Left hindlimb (tissue), 1 donor: ENCODE data around the gene ALPI.
"Not testable (repeated sequence)": the region's sequence is repeated elsewhere in the genome, so short reads cannot be mapped to it uniquely, and the experiment has no call there.

ENCODE experiments used
- DNase-seq: peaks from one replicate; pipeline ENCODE4 v3.0.0-alpha.2; 2018

Gene ALPI

DNA sequence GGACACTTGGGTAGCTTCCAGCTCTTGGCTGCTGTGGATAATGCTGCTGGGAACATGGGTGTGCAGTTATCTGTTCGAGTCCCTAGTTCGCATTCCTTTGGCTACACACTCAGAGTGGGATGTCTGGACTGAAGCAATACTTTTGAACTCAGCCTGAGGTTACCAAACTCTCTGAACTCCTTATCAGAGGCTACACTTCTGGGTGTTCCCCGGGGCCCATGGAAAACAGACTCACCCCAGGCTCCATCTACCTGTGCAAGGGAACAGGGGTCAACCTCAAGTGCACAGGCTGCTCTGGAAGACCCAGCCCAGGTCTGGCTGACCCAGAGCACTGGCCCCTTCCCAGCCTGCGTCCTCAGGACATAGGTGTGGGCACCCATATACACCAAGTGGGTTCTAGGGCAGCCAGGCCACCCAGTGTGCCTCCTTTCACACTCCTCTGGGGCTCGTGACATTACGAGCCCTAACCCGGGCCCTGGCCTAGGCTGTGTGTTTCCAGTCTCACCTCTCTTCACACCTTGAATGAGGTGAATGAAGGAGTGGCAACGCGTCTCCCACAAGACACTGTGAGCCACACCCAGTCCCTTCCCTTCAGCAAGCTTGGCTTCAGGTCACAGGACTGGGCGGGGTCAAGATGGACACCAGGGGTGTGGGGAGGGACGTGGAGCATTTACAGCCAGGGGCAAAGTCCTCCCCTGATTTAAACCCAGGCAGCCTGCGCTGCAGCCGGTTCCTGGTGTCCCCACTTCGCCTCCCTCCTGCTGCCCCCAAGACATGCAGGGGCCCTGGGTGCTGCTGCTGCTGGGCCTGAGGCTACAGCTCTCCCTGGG, at the start of gene ALPI:
ALPI (plus strand) TSS at position 728 of the 830 bp plus-strand sequence; CDS start at position 775, 47 bp downstream.
- DNase-seq, result no peak

DNA sequence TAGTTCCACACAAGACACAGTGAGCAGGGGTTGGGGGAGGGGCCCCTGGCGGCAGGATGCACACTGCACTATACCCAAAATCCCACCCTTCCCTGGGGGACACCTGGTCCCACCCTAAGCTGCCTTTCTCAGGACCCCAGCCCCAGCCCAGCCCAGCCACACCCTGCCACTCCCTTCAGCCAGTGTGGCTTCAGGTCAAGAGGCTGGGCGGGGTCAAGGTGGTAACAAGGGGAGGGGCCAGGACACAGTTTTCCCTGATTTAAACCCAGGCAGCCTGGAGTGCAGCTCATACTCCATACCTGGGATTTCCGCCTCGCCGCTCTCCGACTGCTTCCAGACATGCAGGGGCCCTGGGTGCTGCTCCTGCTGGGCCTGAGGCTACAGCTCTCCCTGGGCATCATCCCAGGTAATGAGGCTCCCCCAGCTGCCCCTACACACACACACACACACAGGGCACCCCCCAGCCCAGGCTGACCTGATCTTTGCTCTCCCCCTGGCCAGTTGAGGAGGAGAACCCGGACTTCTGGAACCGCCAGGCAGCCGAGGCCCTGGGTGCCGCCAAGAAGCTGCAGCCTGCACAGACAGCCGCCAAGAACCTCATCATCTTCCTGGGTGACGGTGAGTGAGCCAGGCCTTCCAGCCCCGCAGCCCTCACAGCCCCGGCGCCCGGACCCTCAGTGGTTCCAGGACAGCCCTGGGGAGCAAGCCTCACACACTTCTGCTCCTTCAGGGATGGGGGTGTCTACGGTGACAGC, 49.2 kb upstream of the ALPI start, which contains the start of gene ALPG:
ALPG (plus strand) TSS at position 289 of the 755 bp plus-strand sequence; CDS start at position 340, 51 bp downstream.
- no peak for DNase-seq

DNA sequence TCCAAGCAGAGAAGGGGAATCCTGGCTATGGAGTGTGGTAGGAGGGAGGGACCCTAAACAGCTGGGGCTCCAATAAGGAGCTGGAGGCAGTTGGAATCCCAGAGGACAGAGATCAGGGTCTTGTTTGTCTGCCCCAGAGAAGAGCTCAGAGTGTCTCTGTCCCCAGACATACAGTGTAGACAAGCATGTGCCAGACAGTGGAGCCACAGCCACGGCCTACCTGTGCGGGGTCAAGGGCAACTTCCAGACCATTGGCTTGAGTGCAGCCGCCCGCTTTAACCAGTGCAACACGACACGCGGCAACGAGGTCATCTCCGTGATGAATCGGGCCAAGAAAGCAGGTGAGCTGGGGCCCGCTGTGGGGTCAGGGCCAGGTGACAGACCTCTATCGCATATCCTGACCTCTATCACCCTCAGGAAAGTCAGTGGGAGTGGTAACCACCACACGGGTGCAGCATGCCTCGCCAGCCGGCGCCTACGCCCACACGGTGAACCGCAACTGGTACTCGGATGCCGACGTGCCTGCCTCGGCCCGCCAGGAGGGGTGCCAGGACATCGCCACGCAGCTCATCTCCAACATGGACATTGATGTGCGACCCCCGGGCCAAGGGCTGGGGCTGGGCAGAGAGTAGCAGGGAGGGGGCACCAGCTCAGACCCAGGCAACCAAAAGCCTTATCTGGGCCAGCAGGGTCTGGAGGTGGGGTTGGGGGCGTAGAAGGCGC, 48.4 kb upstream of the ALPI start:
- DNase-seq, result not testable (repeated sequence)

DNA sequence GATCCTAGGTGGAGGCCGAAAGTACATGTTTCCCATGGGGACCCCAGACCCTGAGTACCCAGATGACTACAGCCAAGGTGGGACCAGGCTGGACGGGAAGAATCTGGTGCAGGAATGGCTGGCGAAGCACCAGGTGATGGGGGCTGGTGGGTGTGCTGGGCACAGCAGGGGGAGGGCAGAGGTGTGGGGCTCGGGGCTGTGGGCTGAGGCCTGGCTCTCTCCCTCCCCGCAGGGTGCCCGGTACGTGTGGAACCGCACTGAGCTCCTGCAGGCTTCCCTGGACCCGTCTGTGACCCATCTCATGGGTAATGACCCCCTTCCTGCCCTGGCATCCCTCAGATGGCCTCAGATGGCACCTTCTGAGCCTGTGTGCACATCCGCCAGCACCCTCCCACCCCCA, 47.7 kb upstream of the ALPI start:
- DNase-seq, result not testable (repeated sequence)

DNA sequence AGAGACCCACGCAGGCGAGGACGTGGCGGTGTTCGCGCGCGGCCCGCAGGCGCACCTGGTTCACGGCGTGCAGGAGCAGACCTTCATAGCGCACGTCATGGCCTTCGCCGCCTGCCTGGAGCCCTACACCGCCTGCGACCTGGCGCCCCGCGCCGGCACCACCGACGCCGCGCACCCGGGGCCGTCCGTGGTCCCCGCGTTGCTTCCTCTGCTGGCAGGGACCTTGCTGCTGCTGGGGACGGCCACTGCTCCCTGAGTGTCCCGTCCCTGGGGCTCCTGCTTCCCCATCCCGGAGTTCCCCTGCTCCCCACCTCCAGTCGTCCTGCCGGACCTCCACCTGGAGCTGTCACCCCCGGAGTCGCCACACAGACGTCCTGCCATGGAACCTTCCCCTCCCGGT, 46.3 kb upstream of the ALPI start:
- not testable (repeated sequence) for DNase-seq

DNA sequence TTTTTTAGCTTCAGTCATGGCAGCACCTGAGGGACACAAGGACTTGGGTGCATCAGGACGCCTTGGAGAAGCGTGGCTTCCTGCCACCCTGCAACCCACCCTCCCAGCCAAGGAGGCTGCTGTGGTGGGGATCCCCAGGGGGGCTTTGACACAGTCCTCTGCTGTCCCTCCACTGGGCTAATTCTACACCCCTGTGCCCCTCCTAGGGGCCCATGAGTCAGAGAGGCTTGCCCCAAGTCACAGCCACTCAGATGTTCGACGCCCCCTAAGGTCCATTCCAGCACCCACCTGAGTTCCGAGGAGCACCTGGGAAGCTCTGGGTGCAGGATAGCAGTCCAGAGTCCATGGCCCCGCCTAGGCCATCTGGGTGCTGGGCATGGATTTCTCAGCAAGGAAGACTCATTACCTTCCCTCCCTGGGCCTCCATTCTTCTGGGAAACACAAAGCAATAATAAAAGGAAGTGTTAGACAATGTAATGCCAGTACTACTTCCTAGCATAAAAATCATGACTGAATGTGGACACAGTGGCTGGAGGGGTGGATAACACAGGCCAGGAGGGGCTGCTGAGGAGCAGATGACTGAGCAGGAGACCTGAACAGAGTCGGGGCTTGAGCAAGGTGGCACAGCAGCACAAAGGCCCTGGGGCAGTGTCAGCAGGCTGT, 45.6 kb upstream of the ALPI start:
- DNase-seq, result no peak

DNA sequence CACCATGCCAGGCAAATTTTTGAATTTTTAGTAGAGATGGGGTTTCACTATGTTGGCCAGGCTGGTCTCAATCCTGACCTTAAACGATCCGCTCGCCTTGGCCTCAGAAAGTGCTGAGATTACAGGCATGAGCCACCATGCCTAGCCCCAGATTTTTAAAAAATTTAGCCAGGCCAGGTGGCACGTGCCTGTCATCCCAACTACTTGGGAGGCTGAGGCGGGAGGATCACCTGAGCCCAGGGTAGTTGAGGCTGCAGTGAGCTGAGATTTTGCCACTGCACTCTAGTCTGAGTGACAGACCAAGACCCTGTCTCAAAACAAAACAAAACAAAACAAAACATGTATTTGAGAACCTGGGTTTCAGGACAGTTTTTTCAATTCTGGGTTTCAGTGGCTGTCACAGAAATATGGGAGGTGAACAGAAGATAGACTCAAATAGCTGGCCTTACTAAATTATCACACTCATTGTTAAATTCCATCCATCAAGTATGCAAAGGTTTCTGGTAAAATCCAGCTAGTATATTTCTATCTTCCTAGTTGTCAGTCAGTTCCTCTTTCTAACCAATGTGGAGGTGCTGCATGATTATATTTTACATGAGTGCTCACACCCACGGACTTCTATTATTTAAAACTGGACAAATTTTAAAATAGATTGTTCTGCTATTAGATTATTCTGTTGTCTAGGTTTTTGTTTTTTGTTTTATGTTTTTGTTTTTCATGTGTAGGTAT, 43.9 kb upstream of the ALPI start:
- DNase-seq, result no peak

DNA sequence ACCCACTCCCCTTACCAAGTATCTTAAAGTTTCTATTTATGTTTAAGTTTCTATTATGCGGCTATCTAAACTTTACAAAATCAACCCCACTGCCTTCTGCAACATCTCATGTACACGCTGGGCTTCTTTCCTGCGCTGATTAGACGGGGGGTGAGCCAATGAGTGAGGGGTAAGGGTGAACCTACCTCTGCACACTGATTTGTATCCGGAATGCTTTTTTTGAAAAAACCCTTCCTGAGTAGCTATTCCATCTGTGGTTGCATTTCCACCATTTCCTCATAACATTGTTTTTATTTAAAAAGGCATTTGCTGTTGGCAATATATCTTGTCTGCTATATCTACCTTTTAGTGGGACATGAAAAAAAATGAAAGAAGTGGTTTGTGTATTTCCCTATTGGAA, 43.0 kb upstream of the ALPI start:
- DNase-seq, result no peak

DNA sequence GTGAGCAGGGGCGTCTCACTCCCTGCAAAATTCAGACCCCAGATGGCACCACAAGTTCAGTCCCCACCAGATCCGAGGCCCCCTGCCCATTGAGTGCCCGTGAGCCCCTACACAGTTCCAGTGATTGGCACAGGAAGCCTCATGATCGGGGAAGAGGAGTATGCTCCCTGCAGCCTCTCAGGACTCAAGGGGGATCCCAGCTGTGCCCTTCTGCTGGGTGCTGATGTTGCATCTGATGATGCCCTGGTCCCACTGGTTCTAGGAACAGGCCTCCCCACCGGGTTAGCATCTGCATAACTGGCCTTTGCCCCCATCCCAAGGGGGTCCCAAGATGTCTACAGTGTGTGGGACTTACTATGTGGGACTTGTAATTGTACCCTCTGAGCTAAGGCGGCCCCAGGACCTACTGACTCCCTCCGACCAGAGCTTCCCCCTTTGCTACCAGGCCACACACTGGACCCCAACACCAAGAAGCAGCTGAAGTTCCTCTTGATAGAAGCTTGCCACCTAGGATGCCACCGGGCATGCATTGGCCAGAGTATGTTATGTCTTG, 40.7 kb upstream of the ALPI start:
- DNase-seq, result no peak

DNA sequence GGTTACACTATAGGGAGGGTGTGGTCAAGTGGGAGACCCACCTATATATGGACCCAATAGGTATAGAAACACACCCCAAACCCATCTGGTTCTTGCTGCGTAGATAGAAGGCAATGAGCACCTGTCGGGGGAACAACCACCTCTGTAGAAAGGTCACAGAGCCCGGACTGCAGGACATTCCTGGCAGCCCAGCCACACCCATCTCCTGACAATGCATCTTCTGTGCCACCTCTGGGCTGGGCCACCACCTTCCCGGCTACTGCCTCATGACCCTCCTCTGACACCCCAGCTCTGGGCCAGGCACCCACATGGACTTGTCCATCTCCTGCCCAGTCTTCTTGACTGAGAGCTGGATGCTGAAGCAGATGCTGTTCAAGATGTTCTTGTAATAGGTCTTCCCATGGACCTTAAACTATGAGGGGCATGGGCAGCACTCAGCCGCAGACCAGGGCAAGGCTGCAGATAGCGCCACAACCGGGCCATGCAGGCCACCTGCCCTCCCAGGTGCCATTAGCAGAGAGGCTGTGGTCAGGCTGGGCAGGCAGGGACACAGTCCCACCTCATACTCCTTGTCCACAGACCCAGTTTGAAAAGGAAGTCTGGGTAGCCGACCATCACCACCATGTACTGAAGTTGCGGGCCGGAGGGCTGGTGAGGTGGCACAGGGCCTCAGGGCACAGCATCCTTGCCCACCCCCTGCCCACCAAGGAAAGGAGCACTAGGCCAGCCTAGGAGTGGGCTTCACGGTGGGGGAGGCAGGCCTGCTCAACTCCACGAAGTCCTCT, 40.0 kb upstream of the ALPI start:
- no peak for DNase-seq

DNA sequence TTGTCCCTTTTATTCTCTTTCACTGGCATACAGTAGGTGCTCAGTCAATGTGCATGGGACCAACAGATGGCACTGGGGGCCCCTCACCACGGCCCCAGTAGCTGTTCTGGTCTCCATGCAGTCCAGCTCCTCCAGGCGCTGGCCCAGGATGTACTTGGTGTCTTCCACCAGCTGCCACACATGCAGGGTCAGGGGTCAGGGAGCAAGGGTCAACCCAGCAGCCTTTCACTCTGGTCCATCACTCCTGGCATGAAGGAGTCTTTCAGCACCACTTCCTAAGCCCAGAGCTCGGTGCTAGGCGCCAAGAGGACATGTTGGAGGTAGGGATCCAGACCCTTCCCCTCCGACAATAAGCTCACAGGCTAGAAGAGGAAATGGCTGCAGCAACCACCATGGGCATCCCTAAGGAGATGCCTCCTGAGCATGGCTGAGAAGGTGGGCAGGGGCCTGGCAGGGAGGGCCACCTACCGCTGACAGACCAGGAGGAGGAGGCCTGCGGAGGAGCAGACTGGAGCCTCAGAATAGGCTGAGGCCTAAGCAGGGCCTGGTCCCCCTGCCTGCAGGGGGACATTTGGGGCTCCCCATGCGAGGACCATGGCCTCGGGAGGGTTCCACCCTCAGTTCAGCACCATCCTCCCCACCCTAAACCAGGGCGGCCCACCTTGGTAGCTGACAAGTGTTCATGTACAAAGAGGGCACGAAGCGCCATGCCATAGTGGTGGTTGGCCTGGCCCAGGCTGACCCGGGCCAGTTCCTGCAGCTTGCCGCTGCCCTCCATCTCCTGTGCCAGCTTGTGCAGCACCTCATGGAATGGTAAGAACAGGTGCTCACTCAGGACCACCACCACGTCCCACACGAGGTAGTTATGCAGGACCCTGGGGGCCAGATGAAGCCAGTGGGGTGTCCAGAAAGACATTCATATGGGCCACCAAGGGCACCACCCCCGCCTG, 39.2 kb upstream of the ALPI start:
- no peak for DNase-seq

DNA sequence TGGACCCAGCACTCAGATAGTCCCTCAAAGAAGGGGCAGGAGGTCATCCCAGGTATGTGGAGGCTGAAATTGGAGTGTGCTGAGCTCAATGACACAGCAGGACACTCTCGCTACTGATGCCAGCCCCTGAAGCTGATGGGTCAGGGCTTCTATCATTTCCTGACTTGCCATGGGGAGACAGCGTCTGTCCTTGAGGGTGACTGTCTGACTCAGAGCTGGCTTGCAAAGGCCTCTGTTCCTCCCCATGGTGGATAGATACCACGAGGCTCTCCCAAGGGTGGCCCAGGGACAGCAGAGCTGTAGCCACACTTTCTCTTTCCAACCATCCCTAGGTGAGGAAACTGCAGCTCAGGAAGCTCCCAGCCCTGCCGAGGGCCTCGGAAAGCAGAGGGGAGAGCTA, 38.5 kb upstream of the ALPI start:
- no peak for DNase-seq

DNA sequence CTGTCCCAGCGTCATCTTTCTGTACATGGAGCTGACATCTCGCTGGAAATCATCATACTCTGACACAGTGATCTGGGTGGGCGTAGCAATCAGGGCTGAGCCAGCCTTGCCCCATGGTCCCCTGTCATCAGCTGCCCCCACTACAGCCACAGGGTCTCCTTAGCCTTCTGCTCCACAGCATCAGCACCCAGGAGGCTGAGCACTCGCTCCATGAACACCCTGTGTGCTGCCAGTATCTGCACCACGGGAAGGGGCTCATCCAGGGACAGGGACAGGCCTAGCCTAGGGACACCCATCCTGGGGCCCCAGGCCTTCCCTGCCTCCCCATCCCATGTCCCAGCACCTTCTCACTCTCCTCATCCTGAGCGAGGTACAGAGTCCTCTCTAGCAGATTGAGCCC, 37.9 kb upstream of the ALPI start:
- no peak for DNase-seq

DNA sequence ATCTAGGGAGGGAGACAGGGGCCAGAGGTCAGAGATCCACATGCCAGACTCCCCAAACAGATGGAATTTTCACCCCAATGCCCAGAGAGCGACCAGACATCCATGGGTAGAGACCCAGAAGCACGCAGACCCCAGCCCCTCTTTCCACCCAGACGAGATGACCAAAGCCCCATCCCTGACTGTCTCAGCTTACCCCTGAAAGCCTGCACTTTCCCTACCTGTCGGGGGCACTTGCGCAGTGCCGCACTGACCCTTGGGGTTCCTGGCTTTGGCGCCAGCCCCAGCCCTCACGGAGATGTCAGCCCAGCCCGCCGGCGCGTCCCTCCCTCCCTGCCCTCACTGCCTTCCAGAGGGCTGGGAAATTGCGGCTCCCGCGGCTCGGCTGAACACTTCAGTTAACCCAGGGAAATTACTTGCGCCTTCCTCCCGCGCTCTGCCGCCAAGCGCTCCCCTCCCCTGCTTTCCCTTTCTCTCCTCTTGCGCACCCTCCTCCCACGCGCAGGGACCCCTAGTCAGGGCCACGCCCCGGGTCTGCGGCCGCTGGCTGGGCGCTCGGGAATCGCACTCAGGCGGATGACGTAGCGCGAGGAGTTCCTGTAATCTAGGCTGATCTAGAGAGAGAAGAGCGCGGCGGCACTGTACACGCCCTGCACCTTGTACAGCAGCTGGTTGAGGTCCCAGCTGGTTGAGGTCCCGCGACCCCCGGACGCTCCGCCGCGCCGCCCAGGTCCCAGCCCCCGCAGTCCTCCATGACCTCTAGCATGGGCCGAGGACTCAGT, 37.3 kb upstream of the ALPI start:
- DNase-seq, result no peak

DNA sequence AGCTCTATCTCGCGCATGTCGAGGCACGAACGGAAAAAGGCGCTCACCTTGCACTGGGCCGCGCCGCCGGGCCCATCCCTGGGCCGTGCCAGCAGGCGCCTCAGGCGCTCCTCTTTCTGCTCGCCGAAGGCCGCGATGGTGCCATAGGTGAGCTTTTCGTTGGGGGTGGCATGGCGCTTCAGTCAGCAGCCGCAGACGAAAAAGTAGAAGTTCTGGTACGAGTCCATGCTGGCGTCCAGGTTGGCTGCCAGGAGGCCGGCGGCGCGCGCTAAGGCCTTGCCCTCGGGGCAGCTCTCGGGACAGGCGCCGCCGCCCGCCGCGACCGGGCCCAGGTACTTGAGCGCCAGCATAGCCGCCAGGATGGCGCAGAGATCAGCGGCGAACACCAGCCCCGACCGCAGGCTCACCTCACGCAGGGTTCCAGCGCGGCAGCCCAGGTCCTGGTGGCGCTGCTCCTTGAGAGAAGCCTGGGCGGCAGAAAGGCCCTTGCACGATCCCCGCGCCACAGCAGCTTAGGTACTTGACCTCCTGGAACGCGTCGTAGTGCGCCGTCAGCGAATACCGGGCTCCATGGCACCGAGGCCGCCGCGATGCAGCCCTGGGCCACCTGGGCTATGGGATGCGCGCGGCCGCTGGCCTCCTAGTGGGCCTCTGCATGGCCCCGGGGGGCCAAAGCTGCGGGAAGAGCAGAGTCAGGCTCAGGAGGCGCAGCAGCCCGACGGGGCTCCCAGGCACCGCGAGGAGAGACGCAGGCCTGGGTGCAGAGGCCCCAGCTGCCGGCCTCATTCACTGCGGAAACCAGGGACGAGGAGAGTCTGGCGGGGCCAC, 36.5 kb upstream of the ALPI start:
- no peak for DNase-seq

DNA sequence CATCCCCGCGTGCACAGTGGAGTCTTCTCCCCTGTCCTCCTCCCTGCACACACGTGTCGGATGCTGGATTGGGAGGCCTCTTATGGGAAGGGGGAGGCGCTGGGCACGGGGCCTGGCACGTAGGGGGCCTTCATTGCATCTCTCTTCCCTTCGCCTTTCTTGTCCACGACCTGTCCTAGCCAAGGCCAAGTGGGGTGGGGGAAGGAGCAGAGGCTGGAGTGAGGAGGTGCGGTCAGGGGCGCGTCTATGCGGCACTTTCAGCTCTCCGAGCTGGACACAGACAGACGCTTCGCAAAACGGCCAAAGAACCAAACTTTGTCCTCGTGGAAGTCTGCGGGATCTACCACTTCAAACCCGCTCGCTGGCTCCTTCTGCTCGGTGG, 35.9 kb upstream of the ALPI start:
- DNase-seq, result no peak

DNA sequence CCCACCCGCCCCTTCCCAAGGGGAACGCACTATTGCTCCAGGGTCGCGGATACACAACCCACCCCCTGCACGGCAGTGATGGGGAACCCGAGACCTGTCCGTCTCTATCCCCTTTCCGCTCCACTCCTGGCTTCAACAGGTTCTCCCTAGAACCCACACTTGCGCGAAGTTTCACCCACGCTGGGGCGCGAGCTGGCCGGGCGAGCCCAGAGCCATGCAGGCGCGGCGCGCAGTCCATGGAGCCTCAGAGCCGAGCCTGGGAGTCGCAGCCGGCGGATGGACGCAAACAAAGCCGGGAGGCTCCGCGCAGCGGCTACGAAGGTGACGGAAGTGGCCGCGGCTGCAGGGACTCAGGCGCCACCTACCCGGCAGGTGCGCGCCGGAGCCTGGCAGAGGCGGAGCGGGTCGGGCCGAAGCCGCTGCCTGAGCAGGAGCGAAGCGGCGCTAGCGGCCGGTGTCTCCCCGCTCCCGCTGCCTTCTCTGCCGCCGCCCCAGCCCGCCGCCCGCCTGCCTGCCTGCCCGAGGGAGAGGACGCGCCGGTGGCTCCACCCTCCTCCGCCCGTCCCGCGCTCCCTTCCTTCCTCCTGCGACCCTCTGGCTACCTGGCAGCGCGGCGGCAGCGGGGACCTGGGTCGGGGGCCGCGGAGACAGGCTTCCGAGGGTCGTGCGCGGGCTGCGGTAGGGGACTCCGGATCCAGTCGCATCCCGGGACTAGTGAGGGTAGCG, 35.3 kb upstream of the ALPI start:
- DNase-seq, result no peak
